Mucosa of stomach (tissue), 1 donor: Measurements from ENCODE around the gene TRMT2A.

Source experiments
- H3K27me3 ChIP-seq: one replicate; pipeline ENCODE4 v1.7.0; 2013; ENCODE audit warnings: mild to moderate bottlenecking, low read length; ENCODE audit not compliant: control insufficient read depth, insufficient read depth
- H3K36me3 ChIP-seq: one replicate; pipeline ENCODE4 v1.7.0; 2013; ENCODE audit warnings: low read length; ENCODE audit not compliant: control insufficient read depth, insufficient read depth
- H3K4me1 ChIP-seq: one replicate; pipeline ENCODE4 v1.7.0; 2013; ENCODE audit warnings: mild to moderate bottlenecking, low read length; ENCODE audit not compliant: control insufficient read depth, insufficient read depth
- H3K4me3 ChIP-seq: one replicate; pipeline ENCODE4 v1.7.0; 2013; ENCODE audit warnings: low read length
- H3K9ac ChIP-seq: one replicate; pipeline ENCODE4 v1.7.0; 2013; ENCODE audit warnings: mild to moderate bottlenecking, low read length, moderate library complexity
- H3K9me3 ChIP-seq: one replicate; pipeline ENCODE4 v1.7.0; 2013; ENCODE audit warnings: mild to moderate bottlenecking, low read length, moderate library complexity; ENCODE audit not compliant: control insufficient read depth
- donor health status: Pancreatic carcinoma.

The TRMT2A gene

DNA sequence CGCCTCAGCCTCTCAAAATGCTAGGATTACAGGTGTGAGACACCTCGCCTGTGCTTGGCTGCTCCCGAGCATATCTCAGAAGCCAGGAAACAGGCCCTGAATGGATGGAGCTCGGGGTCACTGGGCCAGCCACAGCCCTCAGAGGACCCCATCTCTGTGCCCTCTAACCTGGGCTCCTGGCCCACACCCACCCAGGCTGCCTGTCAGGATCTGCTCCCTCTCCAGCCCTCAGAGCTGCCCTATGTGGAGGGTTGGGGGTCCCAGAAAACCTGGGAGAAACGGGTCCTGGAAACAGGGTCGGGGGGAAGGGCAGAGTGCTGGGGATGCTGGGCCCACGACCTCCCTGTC, 39.0 kb upstream of the TRMT2A start:
- no peak overlapping the region for H3K4me3 ChIP-seq
- no peaks in the 10 kb centered on the region for H3K9me3 ChIP-seq
- H3K27me3 ChIP-seq, result peaks cover 16% of the 10 kb centered on the region
- H3K4me1 ChIP-seq, result peaks cover 5% of the 10 kb centered on the region
- no peaks in the 10 kb centered on the region for H3K36me3 ChIP-seq
- no peak overlapping the region for H3K9ac ChIP-seq

- Histone ChIP-seq H3K36me3 (no peaks in the 10 kb centered on the region), H3K9ac (no peak overlapping the region), H3K9me3 (no peaks in the 10 kb centered on the region), H3K4me3 (no peak overlapping the region), H3K4me1 (peaks cover 5% of the 10 kb centered on the region), H3K27me3 (peaks cover 16% of the 10 kb centered on the region)
Measured at GRCh38 chr22:20155330-20156041, 38.5 kb upstream of the TRMT2A start.

DNA sequence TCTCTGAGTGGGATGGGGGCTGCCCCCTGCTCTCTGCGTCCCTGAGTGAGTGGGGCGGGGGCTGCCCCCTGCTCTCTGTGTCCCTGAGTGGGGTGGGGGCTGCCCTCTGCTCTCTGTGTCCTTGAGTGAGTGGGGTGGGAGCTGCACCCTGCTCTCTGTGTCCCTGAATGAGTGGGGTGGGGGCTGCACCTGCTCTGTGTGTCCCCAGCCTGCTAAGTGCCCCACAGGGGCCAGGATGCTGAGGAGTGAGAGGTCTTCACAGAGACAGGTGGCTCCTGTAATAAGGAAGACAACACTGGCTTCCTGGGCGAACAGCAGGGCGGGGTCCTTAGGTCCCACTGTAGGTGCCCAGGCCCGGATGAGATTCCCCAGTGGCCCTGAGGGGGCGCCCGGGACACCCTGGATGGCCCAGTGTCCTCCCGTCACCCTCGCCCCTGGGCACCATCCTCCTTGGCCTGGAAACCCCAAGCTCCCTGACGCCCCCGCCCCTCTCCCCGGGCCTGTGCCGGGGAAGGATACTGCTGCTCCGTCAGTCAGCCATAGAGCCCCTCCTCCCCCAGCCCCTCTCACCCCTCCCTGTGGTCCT, 37.7 kb upstream of the TRMT2A start:
- Histone ChIP-seq H3K4me3 (no peak overlapping the region), H3K36me3 (no peaks in the 10 kb centered on the region), H3K9me3 (no peaks in the 10 kb centered on the region), H3K27me3 (peaks cover 16% of the 10 kb centered on the region), H3K9ac (no peak overlapping the region), H3K4me1 (peaks cover 5% of the 10 kb centered on the region)

- H3K36me3 ChIP-seq, result no peaks in the 10 kb centered on the region
- no peak overlapping the region for H3K9ac ChIP-seq
- H3K4me1 ChIP-seq, result peaks cover 5% of the 10 kb centered on the region
- peaks cover 16% of the 10 kb centered on the region for H3K27me3 ChIP-seq
- H3K4me3 ChIP-seq, result no peak overlapping the region
- H3K9me3 ChIP-seq, result no peaks in the 10 kb centered on the region
Measured at GRCh38 chr22:20153945-20154344, 36.9 kb upstream of the TRMT2A start.

GRCh38 chr22:20152464-20152890, 35.5 kb upstream of the TRMT2A start:
- H3K36me3 ChIP-seq, result no peaks in the 10 kb centered on the region
- H3K9ac ChIP-seq, result no peak overlapping the region
- H3K27me3 ChIP-seq, result peaks cover 1% of the 10 kb centered on the region
- no peaks in the 10 kb centered on the region for H3K9me3 ChIP-seq
- H3K4me3 ChIP-seq, result no peak overlapping the region
- H3K4me1 ChIP-seq, result peaks cover 5% of the 10 kb centered on the region

GRCh38 chr22:20151276-20151588, 34.2 kb upstream of the TRMT2A start:
- Histone ChIP-seq H3K4me3 (no peak overlapping the region), H3K9ac (no peak overlapping the region), H3K4me1 (no peaks in the 10 kb centered on the region), H3K27me3 (no peaks in the 10 kb centered on the region), H3K9me3 (no peaks in the 10 kb centered on the region), H3K36me3 (no peaks in the 10 kb centered on the region)

- no peaks in the 10 kb centered on the region for H3K4me1 ChIP-seq
- H3K9me3 ChIP-seq, result no peaks in the 10 kb centered on the region
- H3K9ac ChIP-seq, result no peak within 1 kb of the TSS
- no peaks in the 10 kb centered on the region for H3K36me3 ChIP-seq
- H3K27me3 ChIP-seq, result no peaks in the 10 kb centered on the region
- no peak within 1 kb of the TSS for H3K4me3 ChIP-seq
Measured at GRCh38 chr22:20150381-20151275, 33.6 kb upstream of the TRMT2A start, which contains the start of gene CCDC188. CCDC188 (minus strand) TSS chr22:20151055; CDS start chr22:20150986, 69 bp downstream.

- H3K9me3 ChIP-seq, result no peaks in the 10 kb centered on the region
- no peaks in the 10 kb centered on the region for H3K4me1 ChIP-seq
- H3K9ac ChIP-seq, result no peak overlapping the region
- H3K4me3 ChIP-seq, result no peak overlapping the region
- no peaks in the 10 kb centered on the region for H3K36me3 ChIP-seq
- H3K27me3 ChIP-seq, result no peaks in the 10 kb centered on the region
Measured at GRCh38 chr22:20149257-20150250, 32.5 kb upstream of the TRMT2A start.

- Histone ChIP-seq H3K9me3 (no peaks in the 10 kb centered on the region), H3K4me3 (no peak overlapping the region), H3K27me3 (no peaks in the 10 kb centered on the region), H3K9ac (no peak overlapping the region), H3K4me1 (no peaks in the 10 kb centered on the region), H3K36me3 (no peaks in the 10 kb centered on the region)
Measured at GRCh38 chr22:20148414-20148813, 31.4 kb upstream of the TRMT2A start.

DNA sequence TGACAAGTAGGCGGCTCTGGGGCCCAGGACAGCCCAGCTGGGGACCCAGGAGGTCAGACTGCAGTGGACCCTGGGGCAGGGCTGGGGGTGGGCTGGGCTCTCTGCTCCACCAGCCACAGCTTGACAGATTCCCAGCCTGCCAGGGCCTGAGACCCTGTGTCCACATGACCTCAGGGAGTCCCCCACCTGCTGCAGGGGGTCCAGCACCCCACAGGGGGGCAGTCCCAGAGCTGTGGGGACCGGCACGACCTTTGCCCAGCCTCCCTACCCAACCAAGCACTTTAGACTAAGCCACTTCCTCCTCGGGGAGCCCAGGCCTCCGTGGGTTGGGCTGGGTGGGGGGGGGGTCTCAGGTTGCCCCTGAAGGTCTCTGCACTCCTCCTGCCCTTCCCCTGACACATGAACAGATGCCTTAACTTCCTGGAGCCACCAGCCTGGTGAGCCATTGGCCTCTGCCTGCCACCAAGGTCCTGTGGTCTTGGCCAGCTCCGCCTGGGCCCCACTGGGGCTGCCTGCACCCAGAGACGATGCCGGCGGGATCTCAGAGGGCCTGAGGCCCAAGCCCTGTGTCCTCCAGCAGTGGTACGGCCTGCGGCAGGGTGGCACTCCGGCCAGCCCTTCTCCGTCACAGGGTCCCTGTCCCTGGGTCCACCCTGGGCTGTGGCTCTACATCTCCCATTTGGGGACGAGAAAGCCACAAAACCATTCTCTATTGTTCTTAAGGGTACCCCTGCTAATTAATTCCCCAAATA, 30.4 kb upstream of the TRMT2A start:
- Histone ChIP-seq H3K4me3 (no peak overlapping the region), H3K4me1 (no peaks in the 10 kb centered on the region), H3K9me3 (no peaks in the 10 kb centered on the region), H3K27me3 (no peaks in the 10 kb centered on the region), H3K9ac (no peak overlapping the region), H3K36me3 (no peaks in the 10 kb centered on the region)

DNA sequence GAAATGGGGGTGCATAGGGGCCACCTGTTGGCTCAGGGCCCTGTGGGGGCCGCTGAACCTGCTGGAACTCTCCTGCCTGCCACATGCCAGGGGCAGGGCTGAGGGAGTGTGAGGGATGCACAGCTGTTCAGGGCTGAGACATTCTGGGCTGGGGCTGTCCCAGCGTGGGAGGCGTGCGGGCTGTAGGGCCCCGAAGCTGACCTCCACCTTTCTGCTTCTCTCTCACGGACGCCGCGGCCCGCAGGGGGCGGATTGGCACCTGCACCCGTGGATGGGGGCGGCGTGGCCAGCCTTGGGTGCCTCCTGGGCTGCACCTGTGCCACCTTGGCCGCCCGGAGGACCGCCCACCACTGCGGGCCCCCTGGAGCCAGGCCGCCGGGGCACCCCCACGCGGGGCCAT, 29.8 kb upstream of the TRMT2A start:
- Histone ChIP-seq H3K9ac (no peak overlapping the region), H3K4me3 (no peak overlapping the region), H3K4me1 (no peaks in the 10 kb centered on the region), H3K9me3 (no peaks in the 10 kb centered on the region), H3K27me3 (no peaks in the 10 kb centered on the region), H3K36me3 (no peaks in the 10 kb centered on the region)
